ENCODE data around the gene DIS3L2.

GRCh38 chr2:232318169-232318855 is 356.8 kb downstream of the DIS3L2 start:
- TF ChIP-seq POLR2A (IDR thresholded peaks at IDR 0.05): no peak
- no peak for TF ChIP-seq CTCF (IDR thresholded peaks at IDR 0.05)
